ENCODE results near the gene PIK3CB.

- TF ChIP-seq EZH2 (IDR thresholded peaks at IDR 0.05; ENCODE audit: borderline replicate concordance, insufficient read depth, low read length, poor library complexity, severe bottlenecking) = no peak
- TF ChIP-seq, protein P1, sequence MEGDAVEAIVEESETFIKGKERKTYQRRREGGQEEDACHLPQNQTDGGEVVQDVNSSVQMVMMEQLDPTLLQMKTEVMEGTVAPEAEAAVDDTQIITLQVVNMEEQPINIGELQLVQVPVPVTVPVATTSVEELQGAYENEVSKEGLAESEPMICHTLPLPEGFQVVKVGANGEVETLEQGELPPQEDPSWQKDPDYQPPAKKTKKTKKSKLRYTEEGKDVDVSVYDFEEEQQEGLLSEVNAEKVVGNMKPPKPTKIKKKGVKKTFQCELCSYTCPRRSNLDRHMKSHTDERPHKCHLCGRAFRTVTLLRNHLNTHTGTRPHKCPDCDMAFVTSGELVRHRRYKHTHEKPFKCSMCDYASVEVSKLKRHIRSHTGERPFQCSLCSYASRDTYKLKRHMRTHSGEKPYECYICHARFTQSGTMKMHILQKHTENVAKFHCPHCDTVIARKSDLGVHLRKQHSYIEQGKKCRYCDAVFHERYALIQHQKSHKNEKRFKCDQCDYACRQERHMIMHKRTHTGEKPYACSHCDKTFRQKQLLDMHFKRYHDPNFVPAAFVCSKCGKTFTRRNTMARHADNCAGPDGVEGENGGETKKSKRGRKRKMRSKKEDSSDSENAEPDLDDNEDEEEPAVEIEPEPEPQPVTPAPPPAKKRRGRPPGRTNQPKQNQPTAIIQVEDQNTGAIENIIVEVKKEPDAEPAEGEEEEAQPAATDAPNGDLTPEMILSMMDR (IDR thresholded peaks at IDR 0.05; ENCODE audit: poor library complexity, severe bottlenecking) = no peak
These were observed 34.9 kb downstream of the PIK3CB start for GRCh38 chr3:138799822-138800221.
